Fibroblast of skin of right biceps (primary cell): Measurements from ENCODE around the gene SLC7A5.
"Not testable (repeated sequence)": the region's sequence is repeated elsewhere in the genome, so short reads cannot be mapped to it uniquely, and the experiment has no call there.

Source experiments
- DNase-seq: peaks from one replicate; pipeline ENCODE4 v3.0.0-alpha.2; 2013

SLC7A5 gene

DNA sequence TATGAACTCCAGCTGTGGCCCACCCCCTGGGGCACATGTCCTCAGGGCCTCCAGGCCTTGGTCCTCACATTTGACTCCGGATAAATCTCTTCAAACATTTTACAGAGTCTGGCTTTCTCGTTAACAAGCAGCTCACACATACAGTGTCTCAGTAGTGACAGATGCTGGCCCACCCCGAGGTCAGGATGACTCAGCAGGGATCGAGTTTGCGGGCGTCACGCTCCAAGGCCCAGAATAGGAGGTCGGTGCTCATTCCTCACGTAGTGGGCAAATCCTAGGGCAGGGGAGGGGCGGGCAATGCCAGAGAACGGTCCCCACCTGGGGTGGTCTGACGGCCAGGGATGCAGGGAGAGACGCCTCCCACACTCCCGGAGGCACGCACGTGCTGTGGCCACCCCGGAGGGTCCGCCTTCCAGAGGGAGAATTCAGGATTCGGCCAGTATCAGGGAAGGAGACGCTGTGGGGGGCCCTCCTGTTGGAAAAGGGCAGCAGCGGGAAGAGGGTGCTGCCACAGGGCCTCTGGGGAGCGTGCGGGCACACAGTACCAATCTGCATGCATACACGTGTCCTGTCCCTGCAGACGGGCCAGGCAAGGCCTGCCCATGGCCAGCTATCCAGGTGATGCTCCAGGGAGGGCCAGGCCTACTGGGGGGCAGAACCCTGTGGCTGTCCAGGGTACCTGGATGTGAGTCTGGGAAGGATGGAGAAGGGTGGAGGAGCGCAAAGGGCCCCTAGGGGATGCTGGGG lies 8.6 kb downstream of the SLC7A5 start:
- DNase-seq: peak; percentile 70

DNA sequence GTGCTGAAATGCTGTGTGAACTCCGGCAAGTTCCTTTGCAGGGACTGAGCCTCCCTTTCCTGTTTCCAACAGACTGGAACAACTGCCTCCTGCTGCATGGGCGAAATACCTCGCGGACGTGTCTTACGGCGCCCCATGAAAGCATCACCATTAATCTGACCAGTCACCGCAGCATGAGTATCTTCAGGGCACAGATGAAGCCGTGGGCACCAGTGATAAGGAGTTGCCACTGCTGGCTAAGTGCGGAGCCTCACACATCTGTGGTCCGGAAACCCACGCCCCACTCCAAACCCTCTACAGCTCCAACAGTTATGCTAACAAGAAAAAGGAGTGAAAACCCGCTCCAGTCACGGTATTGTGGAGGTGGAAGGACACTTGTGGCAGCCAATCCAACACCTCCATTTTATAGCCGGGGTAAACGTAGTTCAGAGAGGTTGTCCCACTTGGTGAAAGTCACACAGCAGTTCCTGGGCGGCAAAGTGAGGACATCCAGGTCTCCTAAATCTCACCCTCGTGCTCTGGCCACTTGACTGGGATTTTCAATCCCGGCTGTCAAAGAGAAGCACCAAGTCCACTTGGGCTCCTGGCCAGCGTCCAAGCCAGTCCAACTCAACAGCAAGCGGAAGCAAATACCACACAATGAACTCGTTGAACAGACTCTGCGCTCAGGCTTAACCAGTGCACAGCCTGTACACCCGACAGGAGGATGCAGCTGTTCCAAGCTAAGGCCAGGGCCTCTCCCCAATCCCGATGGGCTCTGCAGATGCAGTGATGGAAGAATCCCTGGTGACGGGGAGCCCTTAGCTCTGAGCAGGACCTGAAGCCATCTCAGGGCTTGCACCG lies 10.9 kb downstream of the SLC7A5 start:
- not testable (repeated sequence) for DNase-seq

- no peak for DNase-seq
These were observed 12.5 kb downstream of the SLC7A5 start for GRCh38 chr16:87856791-87857228.

- DNase-seq: no peak
These were observed 13.2 kb downstream of the SLC7A5 start for GRCh38 chr16:87855852-87856715.

- DNase-seq: no peak
These were observed 14.2 kb downstream of the SLC7A5 start for GRCh38 chr16:87854907-87855683.

DNA sequence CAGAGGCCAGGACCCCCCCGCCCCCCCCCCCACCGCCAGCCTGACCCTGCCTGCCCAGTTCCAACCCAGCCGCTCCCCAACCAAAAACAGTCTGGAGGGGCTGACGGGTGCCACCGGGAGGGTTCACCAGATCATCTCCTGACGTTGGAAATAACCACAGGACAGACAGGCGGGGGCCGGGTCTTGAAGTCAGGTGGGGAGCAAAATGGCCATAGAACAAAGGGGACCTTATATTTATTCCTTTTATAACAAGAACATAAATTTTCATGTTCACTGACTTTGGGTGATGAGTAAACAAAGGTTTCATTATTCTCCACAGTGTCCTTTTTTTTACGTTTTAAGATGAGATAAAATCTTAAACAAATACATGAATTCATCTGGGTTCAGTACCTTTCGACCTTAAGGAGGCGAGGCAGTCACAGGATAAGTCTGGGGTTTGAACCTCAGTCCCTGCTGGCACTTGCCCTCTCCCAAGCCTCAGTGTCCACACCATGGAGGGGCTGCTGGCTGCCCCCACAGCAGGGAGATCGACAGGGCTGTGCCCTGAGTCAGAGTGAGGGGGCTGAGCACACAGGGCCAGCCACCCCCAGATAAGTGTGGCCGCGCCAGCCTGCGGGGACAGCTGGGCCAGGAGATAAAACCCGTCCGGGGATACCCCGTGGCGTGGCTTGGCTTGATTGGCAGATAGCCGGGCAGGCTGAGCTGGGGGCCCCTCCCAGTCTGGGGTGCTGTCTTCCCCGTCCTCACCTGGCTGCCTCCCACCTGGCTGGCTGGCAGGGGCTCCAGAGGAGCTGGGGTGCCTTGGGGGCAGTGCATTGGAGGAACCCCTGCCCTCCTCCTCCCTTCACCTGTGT lies 15.0 kb downstream of the SLC7A5 start:
- no peak for DNase-seq

GRCh38 chr16:87853411-87854052 lies 15.8 kb downstream of the SLC7A5 start:
- DNase-seq: peak; percentile 95

DNA sequence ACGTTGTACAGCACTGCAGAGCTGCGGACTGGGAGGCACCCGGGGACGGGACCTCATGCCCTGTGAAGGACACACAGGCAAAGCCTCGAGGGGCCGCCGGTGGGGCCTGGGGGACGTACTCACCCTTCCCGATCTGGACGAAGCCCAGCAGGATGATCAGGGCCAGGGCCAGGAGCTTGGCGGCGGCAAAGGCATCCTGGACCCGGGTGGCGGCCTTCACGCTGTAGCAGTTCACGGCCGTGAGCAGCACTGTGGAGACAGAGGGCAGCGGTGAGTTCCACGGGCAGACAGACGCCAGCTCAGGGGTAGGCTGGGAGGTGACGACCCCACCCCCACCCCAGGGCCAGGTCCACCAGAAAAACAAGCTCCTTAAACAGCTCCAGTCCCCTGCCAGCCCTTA lies 17.7 kb downstream of the SLC7A5 start:
- no peak for DNase-seq

- DNase-seq: no peak
These were observed 18.1 kb downstream of the SLC7A5 start for GRCh38 chr16:87851141-87851587.

DNA sequence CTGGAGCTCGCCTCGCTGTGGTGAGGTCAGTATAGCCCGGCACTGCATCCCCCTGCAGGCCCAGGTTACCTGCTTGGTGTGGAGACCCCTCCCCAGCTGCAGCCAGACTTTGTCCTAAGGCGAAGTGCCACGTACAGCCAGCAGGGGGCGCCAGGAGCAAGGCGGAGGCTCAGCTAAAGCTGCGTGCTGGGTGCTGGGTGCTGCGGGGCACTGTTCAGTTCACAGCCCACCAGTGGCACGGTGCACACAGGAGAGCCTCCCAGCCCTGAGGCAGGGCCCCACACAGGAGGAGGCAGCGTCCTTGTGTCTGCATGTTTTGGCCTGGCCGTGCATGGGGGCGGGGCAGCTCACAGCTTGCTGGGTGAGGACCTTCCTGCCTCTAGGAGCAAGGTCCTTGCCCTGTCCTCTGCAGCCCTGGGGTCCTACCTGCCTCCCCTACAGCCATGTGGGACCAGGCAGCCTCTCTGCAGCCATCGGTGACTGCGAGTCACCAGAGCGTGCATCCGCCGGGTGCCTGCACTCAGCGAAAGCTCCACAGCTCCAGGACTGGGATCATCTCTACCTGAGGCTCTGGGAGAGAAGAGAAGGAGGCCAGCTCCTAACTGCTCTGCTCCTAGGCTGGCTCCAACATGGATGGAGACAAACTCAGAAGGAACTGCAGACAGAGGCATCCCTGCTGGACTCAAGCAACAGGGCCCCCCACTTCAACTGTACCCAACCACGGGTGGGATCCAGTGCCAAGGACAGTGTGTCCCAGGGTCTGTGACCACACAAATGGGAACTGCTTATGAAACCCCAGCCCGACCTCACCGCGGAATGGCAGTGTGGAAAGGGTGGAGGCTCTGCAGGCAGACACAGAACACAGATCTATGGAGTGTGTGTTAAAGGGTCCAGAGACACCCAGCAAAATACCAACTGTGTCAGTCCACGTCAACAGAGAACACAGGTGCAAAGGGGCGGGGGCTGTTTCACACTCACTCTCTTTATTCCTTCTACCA lies 19.0 kb downstream of the SLC7A5 start:
- peak; percentile 50 for DNase-seq

DNA sequence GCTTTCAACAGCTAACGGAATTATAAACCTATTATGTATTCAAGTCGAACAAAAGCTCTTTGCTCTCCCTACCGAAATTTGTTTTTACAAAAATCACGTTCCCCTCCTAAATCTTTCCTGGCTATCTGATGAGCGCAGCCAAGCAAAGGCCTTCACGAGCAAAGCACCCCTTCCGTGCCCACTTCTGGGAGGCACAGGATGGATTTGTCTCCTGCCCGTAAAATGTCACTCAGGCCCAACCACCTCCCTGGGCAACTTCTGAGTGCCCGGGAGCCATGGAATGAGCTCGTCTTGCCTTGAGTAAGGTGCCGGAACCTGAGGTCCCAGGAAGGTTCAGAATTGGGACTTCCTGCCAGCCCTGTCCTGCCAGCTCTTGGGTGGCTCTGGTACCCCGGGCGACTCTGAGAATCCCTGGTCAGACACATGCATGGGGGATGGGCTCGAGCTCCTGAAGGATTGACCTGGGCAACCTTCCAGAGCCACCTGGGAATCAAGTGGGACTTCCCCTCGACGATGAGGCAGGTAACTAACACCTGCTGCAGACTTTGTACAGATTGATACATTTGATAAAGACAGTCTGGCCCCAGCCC lies 19.8 kb downstream of the SLC7A5 start:
- DNase-seq: no peak

- no peak for DNase-seq
These were observed 20.5 kb downstream of the SLC7A5 start for GRCh38 chr16:87848676-87849345.

DNA sequence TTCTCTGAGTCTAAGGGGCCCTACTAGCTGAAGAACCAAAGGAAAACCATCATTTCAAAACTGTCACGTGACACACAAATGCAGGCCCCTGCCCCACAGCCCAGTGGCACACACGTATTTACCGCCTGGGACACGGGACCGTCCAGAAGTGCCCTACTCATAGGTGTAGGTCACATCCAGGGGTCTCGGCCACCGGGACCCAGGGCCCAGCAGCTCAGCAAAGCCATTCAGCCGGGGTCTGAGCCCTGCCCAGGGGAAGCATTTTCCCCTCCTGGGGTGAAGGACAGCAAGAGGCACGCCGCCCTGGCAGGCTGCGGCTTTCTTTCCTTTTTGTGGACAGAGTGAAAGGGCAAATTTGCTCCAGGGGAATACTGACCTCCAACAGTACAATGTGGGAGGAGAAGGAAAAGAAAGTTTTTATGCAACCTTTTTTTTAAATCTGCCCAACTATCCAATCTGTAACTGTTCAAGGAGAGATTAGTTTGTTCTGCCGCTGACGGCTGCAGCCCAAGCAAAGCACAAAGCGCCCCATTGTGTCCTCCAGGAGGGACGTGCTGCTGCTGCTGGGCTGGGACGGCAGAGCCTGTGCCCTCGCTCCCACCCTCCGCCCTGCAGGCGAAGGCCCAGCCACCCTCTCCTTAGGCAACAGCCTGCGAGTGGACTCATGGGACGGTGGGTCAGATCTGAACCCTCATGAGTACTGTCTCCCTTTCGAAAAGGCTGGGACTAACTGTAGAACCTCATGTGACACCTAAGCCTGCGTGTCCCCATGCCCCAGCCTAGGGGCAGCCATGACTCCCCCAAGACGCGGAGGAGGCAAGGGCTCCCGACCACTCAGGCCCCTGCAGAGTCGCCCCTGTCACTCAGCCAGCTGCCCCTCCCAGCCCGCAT lies 21.3 kb downstream of the SLC7A5 start:
- DNase-seq: no peak

- DNase-seq: no peak
These were observed 21.9 kb downstream of the SLC7A5 start for GRCh38 chr16:87847467-87847784.

- no peak for DNase-seq
These were observed 22.4 kb downstream of the SLC7A5 start for GRCh38 chr16:87846705-87847466.

- no peak for DNase-seq
These were observed 23.3 kb downstream of the SLC7A5 start for GRCh38 chr16:87845807-87846619.
